WTC11 (cell line): ENCODE data around the gene AHNAK2. TPM values are rescaled to one million over a fixed set of nuclear protein-coding genes. Genes with fewer than 3 reads are reported as not detected.

Experiments used
- ATAC-seq: fragments of 200-7000 bp; cut with Tn5 transposase; 2 replicates; pipeline ENCODE4 v1.10.0; 2021; ENCODE audit warnings: mild to moderate bottlenecking, moderate library complexity
- CTCF ChIA-PET: fragments of 300-600 bp; sonication (Branson Sonifier 250); formaldehyde crosslinking; loops from one replicate; lab custom pipeline; 2021; ENCODE audit warnings: antibody characterized with exemption; lab: Charles Lee
- POLR2A ChIA-PET: fragments of 350-600 bp; sonication (Branson Sonifier 250); formaldehyde crosslinking; loops from one replicate; lab custom pipeline; 2021; ENCODE audit warnings: antibody characterized with exemption; lab: Charles Lee
- DNase-seq: peaks from one replicate; pipeline ENCODE4 v3.0.0; 2021; ENCODE audit warnings: low spot score
- H3K27ac Mint-ChIP-seq: 2 replicates; pipeline ENCODE4 v1.8.0; 2021; ENCODE audit warnings: mixed read lengths
- H3K27me3 Mint-ChIP-seq: 2 replicates; pipeline ENCODE4 v1.8.0; 2021; ENCODE audit warnings: low read depth, mild to moderate bottlenecking, moderate library complexity, mixed read lengths
- H3K36me3 Mint-ChIP-seq: 2 replicates; pipeline ENCODE4 v1.8.0; 2021; ENCODE audit warnings: mixed read lengths
- H3K4me1 Mint-ChIP-seq: 2 replicates; pipeline ENCODE4 v1.8.0; 2022; ENCODE audit warnings: mixed read lengths
- H3K4me3 Mint-ChIP-seq: 2 replicates; pipeline ENCODE4 v1.8.0; 2021; ENCODE audit warnings: mild to moderate bottlenecking, moderate library complexity, mixed read lengths
- H3K9me3 Mint-ChIP-seq: 2 replicates; pipeline ENCODE4 v1.8.0; 2021; ENCODE audit warnings: mixed read lengths
- ATF3 ChIP-seq: sonication (generic); formaldehyde crosslinking; conservative IDR thresholded peaks from 2 replicates; pipeline ENCODE4 v1.8.1; 2022; ENCODE audit warnings: mild to moderate bottlenecking, missing genetic modification reagents
- CREB1 ChIP-seq: sonication (generic); formaldehyde crosslinking; IDR thresholded peaks from 2 replicates; pipeline ENCODE4 v1.8.0; 2023; ENCODE audit warnings: mild to moderate bottlenecking, missing genetic modification reagents
- ESRRA ChIP-seq: sonication (generic); formaldehyde crosslinking; IDR thresholded peaks from 2 replicates; pipeline ENCODE4 v1.8.1; 2022; ENCODE audit warnings: mild to moderate bottlenecking, missing genetic modification reagents, borderline replicate concordance
- FOXK1 ChIP-seq: sonication (generic); formaldehyde crosslinking; IDR thresholded peaks from 2 replicates; pipeline ENCODE4 v1.8.0; 2022; ENCODE audit warnings: mild to moderate bottlenecking, moderate library complexity, missing genetic modification reagents
- FOXP4 ChIP-seq: sonication (generic); formaldehyde crosslinking; IDR thresholded peaks from 2 replicates; pipeline ENCODE4 v1.8.0; 2022; ENCODE audit warnings: mild to moderate bottlenecking, missing genetic modification reagents
- GABPB1 ChIP-seq: sonication (generic); formaldehyde crosslinking; IDR thresholded peaks from 2 replicates; pipeline ENCODE4 v1.8.1; 2023; ENCODE audit warnings: mild to moderate bottlenecking, missing genetic modification reagents
- KAT7 ChIP-seq: sonication (generic); formaldehyde crosslinking; IDR thresholded peaks from 2 replicates; pipeline ENCODE4 v1.8.1; 2023; ENCODE audit warnings: missing genetic modification reagents, mild to moderate bottlenecking, borderline replicate concordance
- MXD4 ChIP-seq: fragments of 250-450 bp; sonication (Bioruptor Pico); IDR thresholded peaks from 2 replicates; pipeline ENCODE4 v1.8.0; 2021; ENCODE audit warnings: mild to moderate bottlenecking, moderate library complexity, borderline replicate concordance
- NR1H2 ChIP-seq: sonication (generic); formaldehyde crosslinking; IDR thresholded peaks from 2 replicates; pipeline ENCODE4 v1.9.0; 2021; ENCODE audit warnings: mild to moderate bottlenecking, moderate library complexity, missing genetic modification reagents
- NR2C2 ChIP-seq: sonication (generic); formaldehyde crosslinking; IDR thresholded peaks from 2 replicates; pipeline ENCODE4 v1.8.0; 2022; ENCODE audit warnings: mild to moderate bottlenecking, missing genetic modification reagents
- OVOL2 ChIP-seq: fragments of 250-450 bp; sonication (Bioruptor Pico); IDR thresholded peaks from 2 replicates; pipeline ENCODE4 v1.9.0; 2021; ENCODE audit warnings: mild to moderate bottlenecking, borderline replicate concordance
- SOX15 ChIP-seq: fragments of 250-450 bp; sonication (Bioruptor Pico); IDR thresholded peaks from 2 replicates; pipeline ENCODE4 v1.9.0; 2021; ENCODE audit warnings: mild to moderate bottlenecking
- STAT6 ChIP-seq: sonication (generic); formaldehyde crosslinking; conservative IDR thresholded peaks from 2 replicates; pipeline ENCODE4 v1.8.1; 2023; ENCODE audit warnings: mild to moderate bottlenecking, low read depth, missing genetic modification reagents, moderate library complexity
- ZNF416 ChIP-seq: fragments of 250-450 bp; sonication (Bioruptor Pico); IDR thresholded peaks from 2 replicates; pipeline ENCODE4 v1.9.0; 2021; ENCODE audit warnings: mild to moderate bottlenecking, inconsistent platforms
- total RNA-seq: library from RNA; stranded (reverse); gene quantifications from 3 replicates; pipeline ENCODE4 v1.2.3, GENCODE V29; 2021
- TF ChIP-seq, protein P1 (sequence below): fragments of 250-450 bp; sonication (Bioruptor Pico); IDR thresholded peaks from 2 replicates; pipeline ENCODE4 v2.1.2; 2022; ENCODE audit warnings: mild to moderate bottlenecking, moderate library complexity
- TF ChIP-seq, protein P2 (sequence below): sonication (generic); formaldehyde crosslinking; IDR thresholded peaks from 2 replicates; pipeline ENCODE4 v1.8.0; 2022; ENCODE audit warnings: missing genetic modification reagents
- TF ChIP-seq, protein P3 (sequence below): sonication (generic); formaldehyde crosslinking; IDR thresholded peaks from 2 replicates; pipeline ENCODE4 v1.8.1; 2023; ENCODE audit warnings: mild to moderate bottlenecking, missing genetic modification reagents, borderline replicate concordance
- TF ChIP-seq, protein P4 (sequence below): sonication (generic); formaldehyde crosslinking; IDR thresholded peaks from 2 replicates; pipeline ENCODE4 v1.8.1; 2022; ENCODE audit warnings: mild to moderate bottlenecking, missing genetic modification reagents, moderate library complexity, borderline replicate concordance

Gene AHNAK2
- total RNA-seq, 1 experiment from 2014 or later = 3.5 TPM

- TF ChIP-seq, protein P1, sequence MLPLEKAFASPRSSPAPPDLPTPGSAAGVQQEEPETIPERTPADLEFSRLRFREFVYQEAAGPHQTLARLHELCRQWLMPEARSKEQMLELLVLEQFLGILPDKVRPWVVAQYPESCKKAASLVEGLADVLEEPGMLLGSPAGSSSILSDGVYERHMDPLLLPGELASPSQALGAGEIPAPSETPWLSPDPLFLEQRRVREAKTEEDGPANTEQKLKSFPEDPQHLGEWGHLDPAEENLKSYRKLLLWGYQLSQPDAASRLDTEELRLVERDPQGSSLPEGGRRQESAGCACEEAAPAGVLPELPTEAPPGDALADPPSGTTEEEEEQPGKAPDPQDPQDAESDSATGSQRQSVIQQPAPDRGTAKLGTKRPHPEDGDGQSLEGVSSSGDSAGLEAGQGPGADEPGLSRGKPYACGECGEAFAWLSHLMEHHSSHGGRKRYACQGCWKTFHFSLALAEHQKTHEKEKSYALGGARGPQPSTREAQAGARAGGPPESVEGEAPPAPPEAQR = no peak
- TF ChIP-seq STAT6 = no peak
- TF ChIP-seq FOXP4 (CRISPR knock-in tag) = no peak
- no peak for TF ChIP-seq NR2C2
- no peak for TF ChIP-seq SOX15 (CRISPR knock-in tag)
- TF ChIP-seq ESRRA (CRISPR knock-in tag) = no peak
These were observed 20.6 kb upstream of the AHNAK2 start (continued) for GRCh38 chr14:104998801-104999200.

DNA sequence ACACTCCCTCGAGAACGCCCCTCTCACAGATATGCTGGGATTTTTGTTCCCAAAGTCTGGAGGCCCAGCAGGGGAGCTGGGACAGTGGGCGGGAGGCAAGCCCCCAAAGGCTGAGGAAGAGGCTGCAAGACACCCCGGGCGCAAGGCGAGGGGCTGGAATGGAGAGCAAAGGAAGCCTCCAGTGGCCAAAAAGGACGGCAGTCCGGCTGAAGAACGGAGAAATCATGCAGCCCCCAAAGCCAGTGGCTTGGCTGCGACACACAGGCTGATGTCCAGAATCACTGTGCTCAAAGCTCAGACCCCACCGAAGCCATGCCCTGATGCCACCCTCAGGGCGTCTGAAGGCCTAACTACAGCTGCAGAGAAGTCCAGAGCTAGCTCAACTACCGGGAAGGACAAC lies 18.3 kb upstream of the AHNAK2 start:
- ATAC-seq (no peak), DNase-seq (no peak)
- peaks cover 9% of the 10 kb centered on the region; the same call in 1 of the 2 replicates for H3K9me3 Mint-ChIP-seq
- no peak overlapping the region for H3K4me3 Mint-ChIP-seq
- no peaks in the 10 kb centered on the region for H3K36me3 Mint-ChIP-seq
- no peak overlapping the region for H3K27ac Mint-ChIP-seq
- H3K4me1 Mint-ChIP-seq = no peaks in the 10 kb centered on the region
- POLR2A ChIA-PET = interaction anchor here (0.6 kb wide), 1 partner anchor 179 kb away, joined by 3 read pairs; no protein-coding TSS in a partner anchor
- CTCF ChIA-PET = interaction anchor here (1.0 kb wide), 1 partner anchor 33 kb away, joined by 3 read pairs; no protein-coding TSS in a partner anchor
- H3K27me3 Mint-ChIP-seq = no peaks in the 10 kb centered on the region
- no peak for TF ChIP-seq KAT7 (CRISPR knock-in tag)
- no peak for TF ChIP-seq ZNF416 (CRISPR knock-in tag)
- no peak for TF ChIP-seq MXD4
- no peak for TF ChIP-seq OVOL2 (CRISPR knock-in tag)
- TF ChIP-seq NR1H2 (CRISPR knock-in tag) = no peak
- TF ChIP-seq, protein P2, sequence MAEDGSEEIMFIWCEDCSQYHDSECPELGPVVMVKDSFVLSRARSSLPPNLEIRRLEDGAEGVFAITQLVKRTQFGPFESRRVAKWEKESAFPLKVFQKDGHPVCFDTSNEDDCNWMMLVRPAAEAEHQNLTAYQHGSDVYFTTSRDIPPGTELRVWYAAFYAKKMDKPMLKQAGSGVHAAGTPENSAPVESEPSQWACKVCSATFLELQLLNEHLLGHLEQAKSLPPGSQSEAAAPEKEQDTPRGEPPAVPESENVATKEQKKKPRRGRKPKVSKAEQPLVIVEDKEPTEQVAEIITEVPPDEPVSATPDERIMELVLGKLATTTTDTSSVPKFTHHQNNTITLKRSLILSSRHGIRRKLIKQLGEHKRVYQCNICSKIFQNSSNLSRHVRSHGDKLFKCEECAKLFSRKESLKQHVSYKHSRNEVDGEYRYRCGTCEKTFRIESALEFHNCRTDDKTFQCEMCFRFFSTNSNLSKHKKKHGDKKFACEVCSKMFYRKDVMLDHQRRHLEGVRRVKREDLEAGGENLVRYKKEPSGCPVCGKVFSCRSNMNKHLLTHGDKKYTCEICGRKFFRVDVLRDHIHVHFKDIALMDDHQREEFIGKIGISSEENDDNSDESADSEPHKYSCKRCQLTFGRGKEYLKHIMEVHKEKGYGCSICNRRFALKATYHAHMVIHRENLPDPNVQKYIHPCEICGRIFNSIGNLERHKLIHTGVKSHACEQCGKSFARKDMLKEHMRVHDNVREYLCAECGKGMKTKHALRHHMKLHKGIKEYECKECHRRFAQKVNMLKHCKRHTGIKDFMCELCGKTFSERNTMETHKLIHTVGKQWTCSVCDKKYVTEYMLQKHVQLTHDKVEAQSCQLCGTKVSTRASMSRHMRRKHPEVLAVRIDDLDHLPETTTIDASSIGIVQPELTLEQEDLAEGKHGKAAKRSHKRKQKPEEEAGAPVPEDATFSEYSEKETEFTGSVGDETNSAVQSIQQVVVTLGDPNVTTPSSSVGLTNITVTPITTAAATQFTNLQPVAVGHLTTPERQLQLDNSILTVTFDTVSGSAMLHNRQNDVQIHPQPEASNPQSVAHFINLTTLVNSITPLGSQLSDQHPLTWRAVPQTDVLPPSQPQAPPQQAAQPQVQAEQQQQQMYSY (CRISPR knock-in tag) = no peak
- no peak for TF ChIP-seq ATF3 (CRISPR knock-in tag)
- TF ChIP-seq, protein P3, sequence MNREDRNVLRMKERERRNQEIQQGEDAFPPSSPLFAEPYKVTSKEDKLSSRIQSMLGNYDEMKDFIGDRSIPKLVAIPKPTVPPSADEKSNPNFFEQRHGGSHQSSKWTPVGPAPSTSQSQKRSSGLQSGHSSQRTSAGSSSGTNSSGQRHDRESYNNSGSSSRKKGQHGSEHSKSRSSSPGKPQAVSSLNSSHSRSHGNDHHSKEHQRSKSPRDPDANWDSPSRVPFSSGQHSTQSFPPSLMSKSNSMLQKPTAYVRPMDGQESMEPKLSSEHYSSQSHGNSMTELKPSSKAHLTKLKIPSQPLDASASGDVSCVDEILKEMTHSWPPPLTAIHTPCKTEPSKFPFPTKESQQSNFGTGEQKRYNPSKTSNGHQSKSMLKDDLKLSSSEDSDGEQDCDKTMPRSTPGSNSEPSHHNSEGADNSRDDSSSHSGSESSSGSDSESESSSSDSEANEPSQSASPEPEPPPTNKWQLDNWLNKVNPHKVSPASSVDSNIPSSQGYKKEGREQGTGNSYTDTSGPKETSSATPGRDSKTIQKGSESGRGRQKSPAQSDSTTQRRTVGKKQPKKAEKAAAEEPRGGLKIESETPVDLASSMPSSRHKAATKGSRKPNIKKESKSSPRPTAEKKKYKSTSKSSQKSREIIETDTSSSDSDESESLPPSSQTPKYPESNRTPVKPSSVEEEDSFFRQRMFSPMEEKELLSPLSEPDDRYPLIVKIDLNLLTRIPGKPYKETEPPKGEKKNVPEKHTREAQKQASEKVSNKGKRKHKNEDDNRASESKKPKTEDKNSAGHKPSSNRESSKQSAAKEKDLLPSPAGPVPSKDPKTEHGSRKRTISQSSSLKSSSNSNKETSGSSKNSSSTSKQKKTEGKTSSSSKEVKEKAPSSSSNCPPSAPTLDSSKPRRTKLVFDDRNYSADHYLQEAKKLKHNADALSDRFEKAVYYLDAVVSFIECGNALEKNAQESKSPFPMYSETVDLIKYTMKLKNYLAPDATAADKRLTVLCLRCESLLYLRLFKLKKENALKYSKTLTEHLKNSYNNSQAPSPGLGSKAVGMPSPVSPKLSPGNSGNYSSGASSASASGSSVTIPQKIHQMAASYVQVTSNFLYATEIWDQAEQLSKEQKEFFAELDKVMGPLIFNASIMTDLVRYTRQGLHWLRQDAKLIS = no peak
- TF ChIP-seq, protein P1 = no peak
- TF ChIP-seq FOXK1 (CRISPR knock-in tag) = no peak
- no peak for TF ChIP-seq GABPB1
- TF ChIP-seq CREB1 = no peak
- TF ChIP-seq, protein P4, sequence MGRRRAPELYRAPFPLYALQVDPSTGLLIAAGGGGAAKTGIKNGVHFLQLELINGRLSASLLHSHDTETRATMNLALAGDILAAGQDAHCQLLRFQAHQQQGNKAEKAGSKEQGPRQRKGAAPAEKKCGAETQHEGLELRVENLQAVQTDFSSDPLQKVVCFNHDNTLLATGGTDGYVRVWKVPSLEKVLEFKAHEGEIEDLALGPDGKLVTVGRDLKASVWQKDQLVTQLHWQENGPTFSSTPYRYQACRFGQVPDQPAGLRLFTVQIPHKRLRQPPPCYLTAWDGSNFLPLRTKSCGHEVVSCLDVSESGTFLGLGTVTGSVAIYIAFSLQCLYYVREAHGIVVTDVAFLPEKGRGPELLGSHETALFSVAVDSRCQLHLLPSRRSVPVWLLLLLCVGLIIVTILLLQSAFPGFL (CRISPR knock-in tag) = no peak
